NCI-H1092 (cell line): Measurements from ENCODE around the gene DMPK.
"Not testable (repeated sequence)": the region's sequence is repeated elsewhere in the genome, so short reads cannot be mapped to it uniquely, and the experiment has no call there.

Experiments used
- DNase-seq: peaks from one replicate; lab custom pipeline; 2025; lab: John Stamatoyannopoulos, UW

The DMPK gene

GRCh38 chr19:45768655-45768983 lies 13.7 kb downstream of the DMPK start:
- DNase-seq = no peak

DNA sequence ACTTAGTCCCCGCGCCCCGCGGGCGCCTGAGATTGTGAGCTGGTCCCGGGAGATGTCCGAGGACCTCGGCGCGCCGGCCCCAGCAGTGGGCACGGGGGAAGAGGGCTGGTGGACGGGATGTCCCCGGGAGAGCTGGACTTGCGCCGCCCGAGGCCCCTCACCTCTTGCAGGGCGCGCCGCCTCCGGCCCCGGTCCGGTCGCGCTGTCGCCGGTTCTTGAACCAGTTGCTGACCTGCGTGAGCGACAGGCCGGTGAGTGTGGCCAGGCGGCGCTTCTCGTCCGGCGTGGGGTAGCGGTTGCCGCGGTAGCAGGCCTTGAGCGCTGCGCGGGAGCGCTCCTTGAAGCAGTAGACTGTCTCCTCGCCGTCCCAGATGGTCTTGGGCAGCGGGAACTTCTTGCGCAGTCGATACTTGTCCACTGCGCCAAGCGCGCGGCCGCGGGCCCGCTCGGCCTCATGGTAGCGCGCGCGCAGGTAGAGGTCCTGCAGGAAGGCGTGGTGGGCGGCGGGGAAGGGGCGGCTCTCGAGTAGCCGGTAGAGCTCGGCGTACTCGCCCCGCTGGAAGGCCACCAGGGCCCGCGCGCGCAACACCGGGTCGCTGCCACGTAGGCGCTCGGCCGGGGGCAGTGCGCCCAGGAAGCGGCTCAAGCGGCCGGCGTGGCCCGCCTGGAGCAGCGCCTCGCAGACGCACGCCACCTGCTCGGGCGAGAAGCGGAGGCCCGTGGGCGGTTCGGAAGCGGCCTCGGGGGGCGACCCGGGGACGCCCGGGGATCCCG lies 14.2 kb downstream of the DMPK start:
- no peak for DNase-seq

DNA sequence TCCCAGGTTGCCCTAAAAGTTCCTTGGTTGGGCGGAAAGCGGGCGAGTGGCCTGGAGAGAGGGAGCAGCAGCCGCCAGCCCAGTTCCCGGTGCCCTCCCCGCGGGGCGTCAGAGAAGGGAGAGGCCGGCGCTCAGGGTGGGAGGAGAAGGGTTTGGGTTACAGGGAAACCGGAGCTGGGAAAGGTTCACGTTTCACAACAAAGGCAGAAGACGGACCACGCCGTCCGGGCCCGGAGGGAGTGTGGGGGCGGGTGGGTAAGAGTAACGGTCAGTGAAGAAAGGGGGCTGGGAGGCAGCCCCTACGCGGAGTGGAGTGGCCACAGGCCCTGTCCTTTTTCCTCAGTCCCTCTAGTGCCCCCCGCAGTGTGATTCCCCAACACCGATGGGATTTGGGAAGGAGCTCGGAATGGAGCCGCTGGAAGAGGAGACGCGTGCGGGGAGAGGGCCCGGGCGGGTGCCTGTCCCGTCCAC lies 14.8 kb downstream of the DMPK start:
- no peak for DNase-seq

DNA sequence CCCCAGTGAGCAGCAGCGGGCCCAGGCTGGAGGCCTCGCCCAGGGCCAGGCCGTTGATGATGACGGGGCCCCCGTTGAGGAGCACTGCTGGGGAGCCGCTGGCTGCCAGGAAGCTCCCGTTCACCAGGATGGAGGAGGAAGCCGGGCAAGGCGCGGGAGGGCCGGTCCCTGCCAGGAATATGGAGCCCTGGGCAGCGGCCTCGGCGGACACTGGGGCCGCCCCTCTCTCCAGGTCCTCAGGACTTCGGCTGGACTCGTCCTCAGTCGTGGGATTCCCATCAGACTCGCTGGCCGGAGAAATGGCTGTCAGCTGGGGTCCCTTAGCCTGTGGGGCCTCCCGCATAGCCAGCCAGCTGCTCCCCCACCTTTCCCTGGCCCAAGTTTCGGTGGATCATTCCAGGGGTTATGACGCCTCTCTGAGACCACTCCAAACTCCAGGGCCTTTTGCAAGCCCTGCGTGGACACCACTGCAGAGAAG lies 15.4 kb downstream of the DMPK start:
- no peak for DNase-seq

GRCh38 chr19:45766296-45766868 lies 15.9 kb downstream of the DMPK start:
- no peak for DNase-seq

GRCh38 chr19:45765702-45766295 lies 16.5 kb downstream of the DMPK start:
- DNase-seq = no peak

DNA sequence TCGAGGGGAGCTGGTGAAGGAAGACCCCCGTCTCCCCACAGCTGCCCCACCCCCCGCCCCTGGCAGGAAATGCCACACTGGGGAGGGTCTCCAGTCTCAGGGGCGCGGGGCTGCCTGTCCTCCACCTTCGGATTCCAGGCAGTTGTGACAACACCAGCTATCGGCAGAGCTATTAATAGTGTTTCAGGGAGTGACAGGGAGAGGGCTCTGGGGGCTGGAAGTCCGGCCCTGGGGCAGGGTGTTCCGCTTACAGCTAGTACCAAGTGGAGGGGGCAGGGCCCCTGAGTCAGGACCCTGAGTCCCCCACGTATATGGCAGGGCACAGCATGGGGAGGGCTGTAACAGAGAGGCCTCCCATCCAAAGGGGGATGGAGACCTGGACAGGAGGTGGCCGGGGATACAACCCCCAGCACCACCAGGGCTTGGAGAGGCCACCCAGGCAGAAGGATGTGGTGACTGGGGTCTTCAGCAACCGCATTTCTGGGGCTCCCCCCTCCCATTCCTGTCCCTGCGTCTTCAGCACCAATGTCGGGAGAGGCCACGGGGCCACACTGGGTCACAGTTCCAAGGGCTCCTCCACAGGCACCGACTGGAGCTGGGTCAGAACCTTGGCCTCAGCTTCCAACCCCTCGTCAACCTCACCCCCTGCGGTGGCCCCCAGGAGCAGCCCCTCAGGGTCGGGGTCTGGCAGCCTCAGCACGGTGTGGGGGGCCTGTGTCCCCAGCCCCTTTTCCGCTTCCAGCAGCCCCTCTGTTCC lies 17.2 kb downstream of the DMPK start:
- DNase-seq = no peak

DNA sequence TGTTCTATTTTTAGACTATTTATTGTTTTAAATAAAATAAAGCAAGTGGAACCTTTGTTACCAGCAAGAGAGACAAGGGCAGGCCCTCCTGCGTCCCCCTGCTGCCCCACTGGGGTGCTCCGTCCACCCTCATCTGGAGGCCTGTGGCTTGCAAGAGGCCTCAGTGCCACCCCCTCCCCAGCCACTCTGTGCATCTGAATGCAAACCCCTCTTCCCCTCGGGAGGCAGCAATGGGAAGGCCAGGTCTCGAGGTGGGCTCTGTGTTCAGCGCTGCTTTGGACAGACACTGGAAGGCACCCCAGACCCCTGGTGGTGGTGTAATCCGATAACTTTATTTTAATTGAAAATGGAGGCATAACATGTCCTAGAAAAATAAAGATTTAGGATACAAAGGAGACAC lies 17.8 kb downstream of the DMPK start:
- DNase-seq = no peak

DNA sequence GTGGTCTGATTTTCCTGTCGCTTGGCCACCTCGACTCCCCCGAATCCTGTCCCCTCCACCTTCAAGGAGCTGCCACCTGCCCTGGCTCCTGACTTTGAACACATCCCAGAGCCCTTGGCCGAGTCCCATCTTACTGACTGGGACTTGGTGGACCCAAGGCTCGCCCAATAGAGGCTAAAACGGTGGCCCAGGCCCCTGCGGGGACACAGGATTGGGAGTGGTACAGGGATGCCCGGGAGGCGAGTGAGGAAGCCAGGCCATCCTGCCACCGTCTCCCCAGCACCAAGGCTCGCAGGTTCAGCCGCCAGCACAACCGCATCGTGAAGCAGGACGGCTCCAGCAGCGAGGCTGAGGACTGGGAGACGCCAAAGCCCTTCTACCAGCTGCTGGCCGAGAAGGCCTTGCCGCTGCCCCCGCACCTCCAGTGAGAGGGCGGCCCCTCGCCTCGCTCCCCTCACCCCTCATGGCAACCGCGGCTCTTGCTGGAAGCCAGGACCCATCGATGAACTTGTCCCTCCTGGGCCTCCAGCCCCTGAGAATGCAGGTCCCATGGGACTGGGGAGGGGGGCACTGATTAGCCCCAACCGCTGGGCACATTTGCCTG lies 18.5 kb downstream of the DMPK start:
- DNase-seq = no peak

- DNase-seq = no peak
Measured at GRCh38 chr19:45762870-45763631, 19.2 kb downstream of the DMPK start.

DNA sequence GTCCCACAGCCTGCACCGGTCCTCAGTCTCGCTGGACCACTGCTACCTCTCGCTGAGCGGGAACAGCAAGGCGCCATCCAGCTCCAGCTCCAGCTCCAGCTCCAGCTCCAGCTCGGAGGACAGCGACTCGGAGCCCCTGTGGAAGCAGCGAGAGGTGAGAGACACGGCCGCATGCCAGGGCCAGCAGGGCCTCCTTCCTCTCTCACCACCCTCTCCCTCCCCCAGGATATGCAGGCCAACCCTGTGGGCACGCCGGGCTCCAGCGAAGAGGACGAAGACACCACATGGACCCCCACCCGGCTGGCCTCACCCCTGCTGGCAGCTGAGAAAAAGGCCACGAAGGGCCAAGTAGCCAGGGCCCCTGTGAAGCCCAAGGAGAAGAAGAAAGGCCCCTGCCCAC lies 20.6 kb downstream of the DMPK start:
- DNase-seq = no peak

- DNase-seq = no peak
Measured at GRCh38 chr19:45758921-45759320, 23.4 kb downstream of the DMPK start.

- no peak for DNase-seq
Measured at GRCh38 chr19:45757695-45758094, 24.6 kb downstream of the DMPK start.

DNA sequence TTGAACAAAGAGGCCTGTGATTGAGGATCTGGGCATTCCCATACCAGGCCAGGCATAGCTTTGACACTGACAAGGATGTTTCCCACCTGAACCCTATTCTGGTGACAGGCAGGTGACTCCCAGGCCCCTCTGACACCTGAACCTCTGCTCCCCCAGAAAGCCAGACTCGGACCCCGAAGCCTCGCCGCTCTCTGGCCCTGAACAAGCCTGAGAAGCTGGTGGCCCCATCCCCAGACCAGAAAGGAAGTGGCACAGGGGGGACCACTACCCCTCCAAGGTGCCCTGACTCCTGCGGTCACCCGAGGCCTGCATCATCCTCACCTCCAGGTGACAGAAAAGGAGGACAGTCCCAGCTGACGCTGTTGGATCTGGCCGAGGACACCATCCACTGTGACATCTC lies 28.0 kb downstream of the DMPK start:
- no peak for DNase-seq

DNA sequence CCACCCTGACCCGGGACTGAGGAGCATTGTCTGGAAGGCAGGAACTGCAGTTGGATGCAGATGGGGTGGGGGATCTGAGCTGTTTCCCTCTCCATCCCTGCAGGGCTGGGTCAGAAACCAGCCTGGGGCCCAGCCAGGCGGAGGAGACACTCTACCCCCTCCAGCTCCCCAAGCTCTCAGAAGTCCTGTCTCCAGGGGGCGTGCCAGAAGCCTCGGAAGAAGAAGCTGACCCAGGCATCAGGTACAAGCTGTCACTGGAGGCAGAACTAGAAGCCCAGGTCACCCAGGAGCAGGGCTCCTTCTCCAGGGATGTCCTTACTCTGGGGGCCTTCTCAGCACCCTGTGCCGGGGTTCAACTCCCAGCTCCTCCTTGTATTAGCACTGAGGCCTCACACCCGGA lies 28.7 kb downstream of the DMPK start:
- no peak for DNase-seq

DNA sequence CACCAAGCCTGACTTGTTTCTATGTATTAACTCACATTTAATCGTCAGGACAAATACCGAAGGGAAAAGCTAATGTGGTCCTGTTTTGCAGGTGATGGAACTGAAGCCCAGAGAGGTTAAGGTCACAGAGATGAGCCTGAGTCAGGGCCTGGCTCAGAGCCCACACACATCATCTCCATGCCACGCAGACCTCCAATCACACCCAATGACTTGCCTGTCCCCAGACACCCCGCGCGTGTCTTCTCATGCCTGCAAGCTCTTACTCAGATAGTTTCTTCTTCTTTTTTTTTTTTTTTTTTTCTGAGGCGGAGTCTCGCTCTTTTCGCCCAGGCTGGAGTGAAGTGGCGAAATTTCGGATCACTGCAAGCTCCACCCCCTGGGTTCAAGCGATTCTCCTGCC lies 29.7 kb downstream of the DMPK start:
- no peak for DNase-seq

DNA sequence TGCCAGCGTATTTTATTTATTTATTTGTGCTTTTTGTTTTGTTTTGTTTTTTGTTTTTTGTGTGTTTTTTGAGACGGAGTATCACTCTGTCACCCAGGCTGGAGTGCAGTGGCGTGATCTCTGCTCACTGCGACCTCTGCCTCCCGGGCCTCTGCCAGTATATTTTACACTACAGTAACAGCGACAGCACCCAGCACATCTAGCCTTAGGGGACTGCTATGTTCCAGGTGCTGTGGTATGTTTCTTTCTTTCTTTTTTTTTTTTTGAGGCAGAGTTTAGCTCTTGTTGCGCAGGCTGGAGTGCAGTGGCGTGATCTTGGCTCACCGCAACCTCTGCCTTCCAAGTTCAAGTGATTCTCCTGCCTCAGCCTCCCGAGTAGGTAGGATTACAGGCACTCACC lies 30.8 kb downstream of the DMPK start:
- not testable (repeated sequence) for DNase-seq

DNA sequence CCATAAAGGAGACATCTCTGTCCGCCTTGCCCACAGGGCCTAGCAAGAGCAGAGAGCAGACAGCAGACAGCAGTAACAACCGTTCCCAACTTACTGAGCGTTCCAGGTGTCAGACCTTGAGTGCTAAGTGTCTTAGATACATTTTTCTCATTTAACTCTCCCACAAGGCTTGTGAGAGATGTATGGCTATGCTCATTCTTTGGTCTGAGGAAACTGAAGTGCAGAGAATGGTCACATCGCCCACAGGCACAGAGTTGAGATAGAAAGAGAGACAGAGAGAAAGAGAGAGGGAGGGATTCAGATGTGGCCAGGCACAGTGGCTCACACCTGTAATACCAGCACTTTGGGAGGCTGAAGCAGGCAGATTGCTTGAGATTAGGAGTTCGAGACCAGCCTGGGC lies 34.8 kb downstream of the DMPK start:
- no peak for DNase-seq

GRCh38 chr19:45746866-45747265 lies 35.4 kb downstream of the DMPK start:
- no peak for DNase-seq

DNA sequence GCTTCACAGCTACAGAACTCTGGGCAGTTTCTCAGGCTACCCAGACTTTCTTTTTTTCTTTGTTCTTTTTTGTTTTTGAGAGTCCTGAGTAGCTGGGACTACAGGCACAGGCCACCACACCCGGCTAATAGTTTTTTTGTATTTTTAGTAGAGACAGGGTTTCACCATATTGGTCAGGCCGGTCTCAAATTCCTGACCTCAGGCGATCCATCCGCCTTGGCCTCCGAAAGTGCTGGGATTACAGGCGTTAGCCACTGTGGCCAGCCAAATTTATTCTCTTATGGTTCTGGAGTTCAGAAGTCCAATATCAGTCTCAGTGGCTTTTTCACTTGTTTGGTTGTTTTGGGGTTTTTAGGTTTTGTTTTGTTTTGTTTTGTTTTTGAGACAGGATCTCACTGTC lies 36.7 kb downstream of the DMPK start:
- no peak for DNase-seq

- no peak for DNase-seq
Measured at GRCh38 chr19:45742969-45743368, 39.3 kb downstream of the DMPK start.
